Liver (tissue), 3 donors: ENCODE data around the gene LIPJ.

Source experiments
- EGR1 ChIP-seq, 2 donors: IDR thresholded peaks; 2 replicates each; pipeline ENCODE4 v1.6.1; 2016 to 2018; ENCODE audit warnings: antibody characterized with exemption in 2 of 2, low read depth in 2 of 2
- GABPA ChIP-seq, 2 donors: IDR thresholded peaks in 1 of 2; conservative IDR thresholded peaks in 1 of 2; 2 replicates each; pipeline ENCODE4 v1.6.1; 2016; ENCODE audit warnings: antibody characterized with exemption in 2 of 2, mild to moderate bottlenecking in 1 of 2, moderate library complexity in 1 of 2
- HNF4A ChIP-seq, 2 donors: conservative IDR thresholded peaks; 2 replicates each; pipeline ENCODE4 v1.6.1; 2016; ENCODE audit warnings: antibody characterized with exemption in 2 of 2, mild to moderate bottlenecking in 2 of 2
- RAD21 ChIP-seq, 2 donors: IDR thresholded peaks; 2 replicates each; pipeline ENCODE4 v1.6.1; 2016; ENCODE audit warnings: antibody characterized with exemption in 2 of 2, mild to moderate bottlenecking in 2 of 2
- SP1 ChIP-seq: IDR thresholded peaks from 2 replicates; pipeline ENCODE4 v1.6.1; 2018; ENCODE audit warnings: antibody characterized with exemption, mild to moderate bottlenecking
- TAF1 ChIP-seq: conservative IDR thresholded peaks from 2 replicates; pipeline ENCODE4 v1.6.1; 2016; ENCODE audit warnings: antibody characterized with exemption, mild to moderate bottlenecking
- YY1 ChIP-seq: IDR thresholded peaks from 2 replicates; pipeline ENCODE4 v1.6.1; 2016; ENCODE audit warnings: antibody characterized with exemption, mild to moderate bottlenecking
- TF ChIP-seq, protein P1 (sequence below): fragments of 150-350 bp; IDR thresholded peaks from 2 replicates; pipeline ENCODE4 v1.5.1; 2017; ENCODE audit warnings: improper control_type of control experiment, low read depth, low read length; ENCODE audit not compliant: missing input control
- TF ChIP-seq, protein P2 (sequence below): IDR thresholded peaks from 2 replicates; pipeline ENCODE4 v1.6.1; 2016; ENCODE audit warnings: antibody characterized with exemption
- donor health status: healthy.
- donor health status: healthy.

DNA sequence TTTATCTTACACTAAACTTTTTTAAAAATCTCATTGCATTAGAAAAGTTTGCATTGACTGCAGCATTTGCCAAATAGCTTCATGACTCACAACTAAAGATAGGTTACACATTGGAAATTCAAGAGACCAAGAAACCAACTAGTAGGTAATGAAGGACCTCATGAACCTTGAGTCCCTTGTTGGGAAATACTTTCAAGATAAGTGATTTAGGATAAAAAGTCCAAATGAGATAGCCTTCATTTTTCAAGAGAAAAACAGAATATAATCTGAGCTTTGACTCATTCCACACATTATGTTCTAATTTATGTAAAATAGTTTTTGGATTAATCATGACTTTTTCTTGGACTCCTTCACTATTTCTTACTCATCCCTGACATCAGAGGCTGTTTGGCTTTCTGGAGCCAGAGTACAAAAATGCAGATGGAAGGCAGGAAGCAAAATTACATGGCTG, 64.6 kb downstream of the LIPJ start:
- TF ChIP-seq, protein P1, sequence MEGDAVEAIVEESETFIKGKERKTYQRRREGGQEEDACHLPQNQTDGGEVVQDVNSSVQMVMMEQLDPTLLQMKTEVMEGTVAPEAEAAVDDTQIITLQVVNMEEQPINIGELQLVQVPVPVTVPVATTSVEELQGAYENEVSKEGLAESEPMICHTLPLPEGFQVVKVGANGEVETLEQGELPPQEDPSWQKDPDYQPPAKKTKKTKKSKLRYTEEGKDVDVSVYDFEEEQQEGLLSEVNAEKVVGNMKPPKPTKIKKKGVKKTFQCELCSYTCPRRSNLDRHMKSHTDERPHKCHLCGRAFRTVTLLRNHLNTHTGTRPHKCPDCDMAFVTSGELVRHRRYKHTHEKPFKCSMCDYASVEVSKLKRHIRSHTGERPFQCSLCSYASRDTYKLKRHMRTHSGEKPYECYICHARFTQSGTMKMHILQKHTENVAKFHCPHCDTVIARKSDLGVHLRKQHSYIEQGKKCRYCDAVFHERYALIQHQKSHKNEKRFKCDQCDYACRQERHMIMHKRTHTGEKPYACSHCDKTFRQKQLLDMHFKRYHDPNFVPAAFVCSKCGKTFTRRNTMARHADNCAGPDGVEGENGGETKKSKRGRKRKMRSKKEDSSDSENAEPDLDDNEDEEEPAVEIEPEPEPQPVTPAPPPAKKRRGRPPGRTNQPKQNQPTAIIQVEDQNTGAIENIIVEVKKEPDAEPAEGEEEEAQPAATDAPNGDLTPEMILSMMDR = no peak
- TF ChIP-seq RAD21 (IDR thresholded peaks at IDR 0.05) (no peak), TAF1 (no peak), EGR1 (IDR thresholded peaks at IDR 0.05; ENCODE audit: low read depth in 2 of 2) (no peak), SP1 (no peak), GABPA (IDR thresholded peaks at IDR 0.05 in 1 of 2, conservative IDR thresholded peaks at IDR 0.05 in 1 of 2) (no peak), YY1 (no peak), HNF4A (conservative IDR thresholded peaks at IDR 0.05) (no peak)
- TF ChIP-seq, protein P2, sequence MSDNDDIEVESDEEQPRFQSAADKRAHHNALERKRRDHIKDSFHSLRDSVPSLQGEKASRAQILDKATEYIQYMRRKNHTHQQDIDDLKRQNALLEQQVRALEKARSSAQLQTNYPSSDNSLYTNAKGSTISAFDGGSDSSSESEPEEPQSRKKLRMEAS = no peak
